ENCODE measurements around the gene PPP3CA. TPM values are rescaled to one million over a fixed set of nuclear protein-coding genes. Genes with fewer than 3 reads are reported as not detected.
A peak's percentile ranks its signal among the peaks of the same experiment; 100 is the strongest.

PPP3CA gene
- total and polyA plus RNA-seq, 2 of the 8 experiments (the other 6 are each of a cell fraction or from before 2014, with no cell fraction given): 7.9 to 35.0 TPM

DNA sequence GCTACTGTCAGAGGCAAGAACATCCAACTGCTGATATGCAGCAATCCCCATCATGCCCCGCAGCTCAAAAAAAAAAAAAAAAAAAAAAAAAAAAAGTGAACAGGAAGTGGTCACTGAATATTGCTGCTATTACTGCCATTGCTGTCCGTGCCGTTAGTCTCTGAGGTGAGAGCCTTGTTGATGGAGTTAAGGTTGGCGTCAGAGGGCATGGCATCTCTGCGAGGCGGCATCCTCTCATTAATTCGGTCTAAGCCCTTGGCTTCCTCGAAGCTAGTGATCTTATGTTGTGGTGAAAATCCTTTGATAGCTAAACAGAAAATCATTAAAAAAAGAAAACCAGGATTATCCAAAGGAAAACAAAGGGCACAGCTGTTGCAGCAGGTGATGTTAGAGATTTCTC lies 321.6 kb downstream of the PPP3CA start:
- ChIA-PET POLR2A (ENCODE audit: partially characterized antibody) (no interaction called here), CTCF (ENCODE audit: partially characterized antibody) (interaction anchor here (1.6 kb wide), 1 partner anchor 11 kb away, joined by 4 read pairs; no protein-coding TSS in a partner anchor)
- 97% methylated on average over 8 of the region's 8 CpGs; no CpG with 5 or more reads in 1 of the 2 experiments for WGBS, 2 experiments (ENCODE audit: extremely low coverage in 1 of 2, insufficient coverage in 1 of 2, insufficient read length in 1 of 2, insufficient replicate concordance in 2 of 2, low coverage in 1 of 2, low lambda C conversion rate in 2 of 2, missing lambda C conversion rate in 1 of 2)
- DNase-seq (ENCODE audit: low read depth in 1 of 2, low spot score in 2 of 2) (no peak), FAIRE-seq (no peak)
- Histone ChIP-seq H3K9me3 (ENCODE audit: insufficient read depth in 2 of 2, low read depth in 1 of 2, low read length in 1 of 2) (no peaks in the 10 kb centered on the region), H3K23me2 (ENCODE audit: low read depth, low read length) (no peaks in the 10 kb centered on the region), H3K36me3 (ENCODE audit: control insufficient read depth in 2 of 4, insufficient read depth in 4 of 4, low read length in 3 of 4) (no peaks in the 10 kb centered on the region), H3K79me1 (ENCODE audit: low read depth, low read length) (no peaks in the 10 kb centered on the region), H3K79me2 (ENCODE audit: control insufficient read depth in 1 of 2, insufficient read depth in 2 of 2, low read length in 2 of 2) (no peaks in the 10 kb centered on the region), H3K9ac (replicated peaks in 1 of 4; ENCODE audit: extremely low read depth in 1 of 4, low read depth in 3 of 4, low read length in 3 of 4) (no peak overlapping the region), H2BK12ac (ENCODE audit: low read depth, low read length) (peak overlapping the region; percentile 70; the same call in 1 of the 2 replicates), H2BK5ac (ENCODE audit: low read depth, low read length) (no peak overlapping the region), H3K4me1 (replicated peaks in 1 of 4; ENCODE audit: control insufficient read depth in 3 of 4, insufficient read depth in 4 of 4, low read length in 3 of 4) (peaks cover 0 to 6% (median 2%) of the 10 kb centered on the region in 4 experiments; a peak in 3 of 7 replicates), H3K56ac (replicated peaks; ENCODE audit: insufficient read length, low read depth, low read length) (no peak overlapping the region), H2BK20ac (ENCODE audit: low read length) (no peak overlapping the region), H3K18ac (ENCODE audit: extremely low read depth, low read length) (no peak overlapping the region), H4K5ac (ENCODE audit: insufficient read length, low read depth, low read length) (no peak overlapping the region), H3K14ac (ENCODE audit: insufficient read length) (no peak overlapping the region), H4K20me1 (replicated peaks in 1 of 2; ENCODE audit: control insufficient read depth in 1 of 2, insufficient read depth in 2 of 2, low read length in 2 of 2) (no peaks in the 10 kb centered on the region), H2AK5ac (ENCODE audit: low read depth, low read length) (no peak overlapping the region), H3K23ac (ENCODE audit: insufficient read length) (no peak overlapping the region), H4K8ac (ENCODE audit: extremely low read depth, insufficient read depth, low read length) (no peak overlapping the region), H2BK15ac (ENCODE audit: low read length) (no peak overlapping the region), H4K91ac (replicated peaks; ENCODE audit: insufficient read length, low read length) (no peak overlapping the region), H3K27me3 (replicated peaks in 1 of 4; ENCODE audit: control insufficient read depth in 3 of 4, extremely low read depth in 1 of 4, insufficient read depth in 3 of 4, low read length in 3 of 4) (no peaks in the 10 kb centered on the region), H3K4ac (replicated peaks; ENCODE audit: insufficient read length, low read depth, low read length) (no peak overlapping the region), H2BK120ac (replicated peaks; ENCODE audit: low read depth, low read length) (no peak overlapping the region), H3K4me3 (ENCODE audit: extremely low read depth in 1 of 4, insufficient read depth in 2 of 4, low read depth in 3 of 4, low read length in 4 of 4) (no peak overlapping the region), H3K27ac (ENCODE audit: low read depth, low read length) (no peak overlapping the region), H3K4me2 (ENCODE audit: insufficient read depth in 1 of 2, low read depth in 2 of 2, low read length in 2 of 2) (no peak overlapping the region), H2AFZ (ENCODE audit: low read length) (no peak overlapping the region)
- TF ChIP-seq RFX5 (IDR thresholded peaks at IDR 0.05; ENCODE audit: borderline replicate concordance, low read depth, low read length): no peak
- TF ChIP-seq NRF1 (IDR thresholded peaks at IDR 0.05; ENCODE audit: low read depth, low read length): no peak
- TF ChIP-seq HDAC6 (IDR thresholded peaks at IDR 0.05; ENCODE audit: low read depth, low read length): no peak
- TF ChIP-seq SRF (IDR thresholded peaks at IDR 0.05; ENCODE audit: low read depth, low read length): no peak
- TF ChIP-seq CTBP2 (IDR thresholded peaks at IDR 0.05; ENCODE audit: borderline replicate concordance, insufficient read depth, insufficient read length, low read length): no peak
- no peak for TF ChIP-seq JUND (IDR thresholded peaks at IDR 0.05; ENCODE audit: low read length)
- no peak for TF ChIP-seq BRCA1 (IDR thresholded peaks at IDR 0.05; ENCODE audit: low read depth, low read length)
- no peak for TF ChIP-seq GABPA (IDR thresholded peaks at IDR 0.05; ENCODE audit: borderline replicate concordance, insufficient read depth, low read length)
- no peak for TF ChIP-seq SIN3A (conservative IDR thresholded peaks at IDR 0.05 in 1 of 2, IDR thresholded peaks at IDR 0.05 in 1 of 2; ENCODE audit: low read depth in 1 of 2, low read length in 2 of 2)
- TF ChIP-seq SAP30 (IDR thresholded peaks at IDR 0.05; ENCODE audit: insufficient read depth, insufficient replicate concordance, low read length): no peak
- TF ChIP-seq KDM5A (IDR thresholded peaks at IDR 0.05; ENCODE audit: low read length): no peak
- no peak for TF ChIP-seq CEBPB (IDR thresholded peaks at IDR 0.05; ENCODE audit: low read depth, low read length)
- no peak for TF ChIP-seq YY1 (IDR thresholded peaks at IDR 0.05; ENCODE audit: low read depth, low read length)
- no peak for TF ChIP-seq NANOG (IDR thresholded peaks at IDR 0.05; ENCODE audit: insufficient read depth, low read depth, low read length, poor library complexity, severe bottlenecking)

Data from H1 (cell line).